Esophagus squamous epithelium (tissue), 4 donors: Measurements from ENCODE around the gene LNX2.

Source experiments
- CTCF ChIP-seq, 6 experiments: fragments of 450-650 bp in 4 of 6; fragments of 200-600 bp in 2 of 6; sonication (generic) in 2 of 6; IDR thresholded peaks; one replicate each; pipeline ENCODE4 v1.5.1; 2016 to 2019; ENCODE audit warnings: antibody characterized with exemption in 6 of 6, mild to moderate bottlenecking in 4 of 6, moderate library complexity in 4 of 6
- POLR2A ChIP-seq, 4 donors: fragments of 450-650 bp; IDR thresholded peaks; one replicate each; pipeline ENCODE4 v1.6.1; 2017; ENCODE audit warnings: antibody characterized with exemption in 4 of 4, mild to moderate bottlenecking in 4 of 4, moderate library complexity in 3 of 4

- TF ChIP-seq POLR2A (IDR thresholded peaks at IDR 0.05) (no peak), CTCF (IDR thresholded peaks at IDR 0.05) (no peak)
Measured at GRCh38 chr13:27504868-27505194, 115.5 kb downstream of the LNX2 start.
